Breast epithelium (tissue), 3 donors: ENCODE measurements around the gene SBK1.

Experiments
- POLR2A ChIP-seq: fragments of 450-650 bp; IDR thresholded peaks from one replicate; pipeline ENCODE4 v1.6.1; 2016; ENCODE audit warnings: antibody characterized with exemption, mild to moderate bottlenecking, moderate library complexity
- POLR2AphosphoS5 ChIP-seq, 3 donors: sonication (generic); formaldehyde crosslinking; IDR thresholded peaks; one replicate each; pipeline ENCODE4 v1.6.1; 2017; ENCODE audit warnings: antibody characterized with exemption in 3 of 3
- TF ChIP-seq, protein P1 (sequence below), 3 donors: fragments of 450-650 bp; IDR thresholded peaks; one replicate each; pipeline ENCODE4 v1.5.1; 2016 to 2017; ENCODE audit warnings: antibody characterized with exemption in 3 of 3, mild to moderate bottlenecking in 3 of 3, moderate library complexity in 3 of 3

DNA sequence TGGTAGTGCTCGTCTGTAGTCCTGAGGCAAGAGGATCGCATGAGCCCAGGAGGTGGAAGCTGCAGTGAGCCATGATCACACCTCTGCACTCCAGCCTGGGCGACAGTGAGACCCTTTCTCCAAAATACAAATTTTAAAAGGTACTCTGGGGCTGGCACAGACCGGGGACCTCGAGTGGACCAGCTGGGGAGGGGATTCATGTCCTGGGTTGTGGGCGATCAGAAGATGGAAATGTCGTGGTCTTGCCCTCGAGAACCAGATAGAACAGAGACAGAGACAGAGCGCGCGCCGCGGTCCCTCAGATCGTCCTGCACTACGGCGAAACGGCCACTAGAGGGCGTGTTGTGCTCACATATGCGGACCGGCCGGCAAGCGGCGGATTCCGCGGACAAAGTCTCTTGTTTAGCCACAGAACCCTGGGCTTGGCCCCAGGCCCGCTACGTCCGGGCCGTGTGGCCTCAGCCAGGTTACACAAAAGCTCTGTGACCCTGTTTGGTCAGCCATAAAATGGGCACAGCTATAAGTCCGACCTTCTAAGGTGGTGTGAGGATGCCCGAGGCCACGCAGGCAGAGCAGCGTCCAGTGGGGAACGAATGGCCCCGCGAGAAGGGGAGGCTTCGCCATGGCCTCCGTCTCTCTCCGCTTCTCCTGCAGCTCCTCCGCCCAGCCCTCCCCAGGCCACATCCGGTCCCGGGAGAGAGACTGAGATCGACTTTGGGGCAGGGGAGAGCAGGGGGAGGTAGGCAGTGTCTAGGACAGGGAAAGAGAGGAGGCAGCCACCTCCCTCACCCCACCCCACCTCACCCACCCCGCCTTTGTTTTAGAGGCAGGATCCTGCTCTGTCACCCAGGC, 14.6 kb upstream of the SBK1 start:
- TF ChIP-seq, protein P1, sequence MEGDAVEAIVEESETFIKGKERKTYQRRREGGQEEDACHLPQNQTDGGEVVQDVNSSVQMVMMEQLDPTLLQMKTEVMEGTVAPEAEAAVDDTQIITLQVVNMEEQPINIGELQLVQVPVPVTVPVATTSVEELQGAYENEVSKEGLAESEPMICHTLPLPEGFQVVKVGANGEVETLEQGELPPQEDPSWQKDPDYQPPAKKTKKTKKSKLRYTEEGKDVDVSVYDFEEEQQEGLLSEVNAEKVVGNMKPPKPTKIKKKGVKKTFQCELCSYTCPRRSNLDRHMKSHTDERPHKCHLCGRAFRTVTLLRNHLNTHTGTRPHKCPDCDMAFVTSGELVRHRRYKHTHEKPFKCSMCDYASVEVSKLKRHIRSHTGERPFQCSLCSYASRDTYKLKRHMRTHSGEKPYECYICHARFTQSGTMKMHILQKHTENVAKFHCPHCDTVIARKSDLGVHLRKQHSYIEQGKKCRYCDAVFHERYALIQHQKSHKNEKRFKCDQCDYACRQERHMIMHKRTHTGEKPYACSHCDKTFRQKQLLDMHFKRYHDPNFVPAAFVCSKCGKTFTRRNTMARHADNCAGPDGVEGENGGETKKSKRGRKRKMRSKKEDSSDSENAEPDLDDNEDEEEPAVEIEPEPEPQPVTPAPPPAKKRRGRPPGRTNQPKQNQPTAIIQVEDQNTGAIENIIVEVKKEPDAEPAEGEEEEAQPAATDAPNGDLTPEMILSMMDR (IDR thresholded peaks at IDR 0.05), result peak; percentile 83 to 96 (median 92)
- TF ChIP-seq POLR2A, result no peak
- no peak for TF ChIP-seq POLR2AphosphoS5 (IDR thresholded peaks at IDR 0.05)
